GM12875 (cell line): Measurements from ENCODE around the gene CENPV.
A peak's percentile ranks its signal among the peaks of the same experiment; 100 is the strongest.

Source experiments
- H3K4me3 ChIP-seq: one replicate; pipeline ENCODE4 v1.5.1; 2011; ENCODE audit warnings: low read depth, low read length, control low read depth
- TF ChIP-seq, protein P1 (sequence below): IDR thresholded peaks from 2 replicates; pipeline ENCODE4 v1.5.1; 2011; ENCODE audit warnings: low read depth, mild to moderate bottlenecking, control low read depth, inconsistent platforms, low read length, moderate library complexity, borderline replicate concordance; ENCODE audit not compliant: insufficient read depth

Gene CENPV

DNA sequence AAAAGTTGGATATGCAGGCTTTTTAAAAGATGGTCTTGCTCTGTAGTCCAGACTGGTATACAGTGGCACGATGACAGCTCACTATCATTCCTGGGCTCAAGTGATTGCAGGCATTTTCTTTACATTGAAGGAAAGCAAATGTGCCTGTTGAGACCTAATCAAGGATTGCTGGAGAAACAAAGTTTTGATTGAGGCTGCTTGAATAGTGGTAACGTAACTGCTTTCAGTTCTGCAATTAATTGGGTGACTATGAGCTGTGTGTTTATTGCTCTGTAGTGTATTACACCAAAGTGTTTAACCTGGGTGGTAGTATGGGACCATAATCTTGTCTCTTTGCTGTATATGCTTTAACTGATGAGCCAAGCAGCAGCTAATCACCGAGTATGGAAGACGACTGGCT lies 29.9 kb upstream of the CENPV start:
- H3K4me3 ChIP-seq = no peak overlapping the region
- TF ChIP-seq, protein P1, sequence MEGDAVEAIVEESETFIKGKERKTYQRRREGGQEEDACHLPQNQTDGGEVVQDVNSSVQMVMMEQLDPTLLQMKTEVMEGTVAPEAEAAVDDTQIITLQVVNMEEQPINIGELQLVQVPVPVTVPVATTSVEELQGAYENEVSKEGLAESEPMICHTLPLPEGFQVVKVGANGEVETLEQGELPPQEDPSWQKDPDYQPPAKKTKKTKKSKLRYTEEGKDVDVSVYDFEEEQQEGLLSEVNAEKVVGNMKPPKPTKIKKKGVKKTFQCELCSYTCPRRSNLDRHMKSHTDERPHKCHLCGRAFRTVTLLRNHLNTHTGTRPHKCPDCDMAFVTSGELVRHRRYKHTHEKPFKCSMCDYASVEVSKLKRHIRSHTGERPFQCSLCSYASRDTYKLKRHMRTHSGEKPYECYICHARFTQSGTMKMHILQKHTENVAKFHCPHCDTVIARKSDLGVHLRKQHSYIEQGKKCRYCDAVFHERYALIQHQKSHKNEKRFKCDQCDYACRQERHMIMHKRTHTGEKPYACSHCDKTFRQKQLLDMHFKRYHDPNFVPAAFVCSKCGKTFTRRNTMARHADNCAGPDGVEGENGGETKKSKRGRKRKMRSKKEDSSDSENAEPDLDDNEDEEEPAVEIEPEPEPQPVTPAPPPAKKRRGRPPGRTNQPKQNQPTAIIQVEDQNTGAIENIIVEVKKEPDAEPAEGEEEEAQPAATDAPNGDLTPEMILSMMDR = no peak

DNA sequence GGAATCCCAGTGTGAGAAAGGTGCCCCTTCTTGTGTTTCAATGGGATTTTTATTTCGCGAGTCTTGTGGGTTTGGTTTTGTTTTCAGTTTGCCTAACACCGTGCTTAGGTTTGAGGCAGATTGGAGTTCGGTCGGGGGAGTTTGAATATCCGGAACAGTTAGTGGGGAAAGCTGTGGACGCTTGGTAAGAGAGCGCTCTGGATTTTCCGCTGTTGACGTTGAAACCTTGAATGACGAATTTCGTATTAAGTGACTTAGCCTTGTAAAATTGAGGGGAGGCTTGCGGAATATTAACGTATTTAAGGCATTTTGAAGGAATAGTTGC lies 28.2 kb upstream of the CENPV start:
- peak overlapping the region; percentile 75 for H3K4me3 ChIP-seq
- TF ChIP-seq, protein P1 = no peak

DNA sequence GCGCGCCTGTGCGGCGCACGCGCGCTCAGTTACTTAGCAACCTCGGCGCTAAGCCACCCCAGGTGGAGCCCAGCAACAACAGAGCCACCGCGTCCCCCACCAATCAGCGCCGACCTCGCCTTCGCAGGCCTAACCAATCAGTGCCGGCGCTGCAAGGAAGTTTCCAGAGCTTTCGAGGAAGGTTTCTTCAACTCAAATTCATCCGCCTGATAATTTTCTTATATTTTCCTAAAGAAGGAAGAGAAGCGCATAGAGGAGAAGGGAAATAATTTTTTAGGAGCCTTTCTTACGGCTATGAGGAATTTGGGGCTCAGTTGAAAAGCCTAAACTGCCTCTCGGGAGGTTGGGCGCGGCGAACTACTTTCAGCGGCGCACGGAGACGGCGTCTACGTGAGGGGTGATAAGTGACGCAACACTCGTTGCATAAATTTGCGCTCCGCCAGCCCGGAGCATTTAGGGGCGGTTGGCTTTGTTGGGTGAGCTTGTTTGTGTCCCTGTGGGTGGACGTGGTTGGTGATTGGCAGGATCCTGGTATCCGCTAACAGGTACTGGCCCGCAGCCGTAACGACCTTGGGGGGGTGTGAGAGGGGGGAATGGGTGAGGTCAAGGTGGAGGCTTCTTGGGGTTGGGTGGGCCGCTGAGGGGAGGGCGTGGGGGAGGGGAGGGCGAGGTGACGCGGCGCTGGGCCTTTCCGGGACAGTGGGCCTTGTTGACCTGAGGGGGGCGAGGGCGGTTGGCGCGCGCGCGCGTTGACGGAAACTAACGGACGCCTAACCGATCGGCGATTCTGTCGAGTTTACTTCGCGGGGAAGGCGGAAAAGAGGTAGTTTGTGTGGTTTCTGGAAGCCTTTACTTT lies 27.6 kb upstream of the CENPV start, which contains the start of gene UBB:
UBB (plus strand) TSS at position 452 of the 856 bp plus-strand sequence. CDS start 817 bp downstream, outside the sequence.
- peak within 1 kb of the TSS; percentile 75 for H3K4me3 ChIP-seq
- TF ChIP-seq, protein P1 = peak; percentile 42

DNA sequence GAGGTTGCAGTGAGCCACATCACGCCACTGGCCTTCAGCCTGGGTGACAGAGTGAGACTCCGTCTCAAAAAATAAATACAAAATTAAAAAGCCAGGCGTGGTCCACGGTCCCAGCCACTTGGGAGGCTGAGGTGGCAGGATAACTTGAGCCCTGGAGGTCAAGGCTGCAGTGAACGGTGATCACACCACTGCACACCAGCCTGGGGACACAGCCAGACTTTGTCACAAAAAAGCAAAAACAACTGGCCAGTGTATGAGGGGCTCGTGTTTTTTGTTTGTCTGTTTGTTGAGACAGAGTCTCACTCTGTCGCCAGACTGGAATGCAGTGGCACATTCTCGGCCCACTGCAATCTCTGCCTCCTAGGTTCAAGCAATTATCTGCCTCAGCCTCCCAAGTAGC lies 26.4 kb upstream of the CENPV start:
- no peak overlapping the region for H3K4me3 ChIP-seq
- TF ChIP-seq, protein P1 = no peak

DNA sequence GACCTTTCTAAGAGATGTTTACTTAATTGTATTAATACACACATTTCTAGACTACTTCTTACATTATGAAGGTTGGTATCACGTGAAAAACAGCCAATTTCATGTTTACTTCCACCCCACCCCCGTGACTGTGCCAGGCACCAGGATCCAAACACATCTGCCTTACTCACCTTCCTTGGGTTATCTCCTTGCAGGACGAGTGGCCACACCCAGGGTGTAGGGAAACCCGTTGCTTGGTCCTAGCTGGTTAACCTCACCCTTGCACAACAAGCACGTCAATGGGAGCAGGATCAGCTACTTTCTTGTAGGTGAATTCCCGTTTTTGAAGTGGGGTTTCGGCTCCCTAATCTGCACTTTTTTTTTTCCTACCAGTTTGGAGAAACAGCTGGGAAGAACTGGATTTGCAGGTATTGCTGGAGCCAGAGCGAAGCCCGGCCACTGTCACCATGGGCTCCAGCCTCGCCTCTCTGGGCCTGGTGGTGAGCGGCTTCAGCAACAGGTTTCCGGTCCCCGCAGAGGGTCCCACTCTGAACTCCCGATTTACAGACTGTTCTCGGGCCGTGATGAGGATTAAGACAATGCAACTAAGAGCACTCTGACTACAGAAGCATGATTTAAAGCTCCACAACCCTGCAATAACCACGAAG lies 25.5 kb upstream of the CENPV start:
- TF ChIP-seq, protein P1 = no peak
- H3K4me3 ChIP-seq = no peak overlapping the region

DNA sequence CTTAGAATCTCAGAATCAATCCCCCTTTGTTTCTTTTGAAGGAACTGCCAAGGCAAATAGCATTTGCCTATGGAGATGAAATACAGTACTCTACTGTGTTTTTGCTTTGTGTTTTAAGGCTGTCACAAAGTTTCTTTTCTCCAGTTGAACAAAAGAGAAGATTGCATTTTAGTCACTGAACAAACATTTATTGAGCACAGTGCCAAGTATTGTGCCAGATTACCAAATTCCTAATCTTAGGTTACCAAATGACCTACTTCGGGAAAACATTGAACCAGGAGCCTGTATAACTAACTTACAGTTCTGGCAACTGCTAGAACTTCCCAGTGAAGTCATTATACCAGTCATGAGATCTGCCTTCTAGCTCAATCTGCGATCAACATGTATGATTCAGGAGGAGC lies 24.7 kb upstream of the CENPV start:
- TF ChIP-seq, protein P1 = no peak
- no peak overlapping the region for H3K4me3 ChIP-seq
